ENCODE data around the gene SUPT6H. TPM values are rescaled to one million over a fixed set of nuclear protein-coding genes. Genes with fewer than 3 reads are reported as not detected.

Gene SUPT6H
- polyA plus RNA-seq, 2 of the 4 experiments (the other 2 are of a cell fraction), result 51.4 to 63.8 TPM

GRCh38 chr17:28705728-28706334 is 43.8 kb downstream of the SUPT6H start:
- Histone ChIP-seq H3K4me1 (0 out of 3 replicates have a peak, but pooled peaks cover 5% of the 10 kb centered on the region), H3K27ac (no peak overlapping the region), H3K4me3 (no peak overlapping the region), H3K4me2 (no peak overlapping the region), H3K9me3 (no peaks in the 10 kb centered on the region)
- ATAC-seq (0 out of 6 replicates have a peak, but pooled peaks of 1 of the 2 experiments have one; percentile 1), DNase-seq (ENCODE audit: low read depth in 1 of 2, low spot score in 1 of 2) (no peak), FAIRE-seq (no peak)
- ChIA-PET POLR2A (interaction anchor here (2.4 kb wide), 1 partner anchor 14 kb away, joined by 9 read pairs; the partner anchor contains the start of gene RPL23A), CTCF (interaction anchor here (0.7 to 31.4 kb wide), 5 partner anchors 3 to 241 kb away, joined by 3 to 335 read pairs (median 7); partner anchors contain the start of genes PROCA1 and RPL23A)
- no peak for TF ChIP-seq HOXB13 (CRISPR knock-in tag; IDR thresholded peaks at IDR 0.05; ENCODE audit: low read depth)
- no peak for TF ChIP-seq ZFP36 (IDR thresholded peaks at IDR 0.05; ENCODE audit: borderline replicate concordance, partially characterized antibody)
- TF ChIP-seq MAZ (IDR thresholded peaks at IDR 0.05; ENCODE audit: borderline replicate concordance, low read depth, low read length), result no peak
- no peak for TF ChIP-seq ZNF302 (CRISPR knock-in tag; IDR thresholded peaks at IDR 0.05)
- no peak for TF ChIP-seq RCOR1 (IDR thresholded peaks at IDR 0.05; ENCODE audit: low read depth, low read length)
- TF ChIP-seq HES2 (IDR thresholded peaks at IDR 0.05), result no peak
- TF ChIP-seq, protein P1, sequence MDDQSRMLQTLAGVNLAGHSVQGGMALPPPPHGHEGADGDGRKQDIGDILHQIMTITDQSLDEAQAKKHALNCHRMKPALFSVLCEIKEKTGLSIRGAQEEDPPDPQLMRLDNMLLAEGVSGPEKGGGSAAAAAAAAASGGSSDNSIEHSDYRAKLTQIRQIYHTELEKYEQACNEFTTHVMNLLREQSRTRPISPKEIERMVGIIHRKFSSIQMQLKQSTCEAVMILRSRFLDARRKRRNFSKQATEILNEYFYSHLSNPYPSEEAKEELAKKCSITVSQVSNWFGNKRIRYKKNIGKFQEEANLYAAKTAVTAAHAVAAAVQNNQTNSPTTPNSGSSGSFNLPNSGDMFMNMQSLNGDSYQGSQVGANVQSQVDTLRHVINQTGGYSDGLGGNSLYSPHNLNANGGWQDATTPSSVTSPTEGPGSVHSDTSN (IDR thresholded peaks at IDR 0.05), result no peak
- TF ChIP-seq CHD4 (IDR thresholded peaks at IDR 0.05; ENCODE audit: borderline replicate concordance), result no peak
- no peak for TF ChIP-seq ZC3H11A (IDR thresholded peaks at IDR 0.05)
- TF ChIP-seq CEBPB (IDR thresholded peaks at IDR 0.05), result no peak
- TF ChIP-seq HOXA7 (CRISPR knock-in tag; IDR thresholded peaks at IDR 0.05), result no peak
- TF ChIP-seq, protein P2, sequence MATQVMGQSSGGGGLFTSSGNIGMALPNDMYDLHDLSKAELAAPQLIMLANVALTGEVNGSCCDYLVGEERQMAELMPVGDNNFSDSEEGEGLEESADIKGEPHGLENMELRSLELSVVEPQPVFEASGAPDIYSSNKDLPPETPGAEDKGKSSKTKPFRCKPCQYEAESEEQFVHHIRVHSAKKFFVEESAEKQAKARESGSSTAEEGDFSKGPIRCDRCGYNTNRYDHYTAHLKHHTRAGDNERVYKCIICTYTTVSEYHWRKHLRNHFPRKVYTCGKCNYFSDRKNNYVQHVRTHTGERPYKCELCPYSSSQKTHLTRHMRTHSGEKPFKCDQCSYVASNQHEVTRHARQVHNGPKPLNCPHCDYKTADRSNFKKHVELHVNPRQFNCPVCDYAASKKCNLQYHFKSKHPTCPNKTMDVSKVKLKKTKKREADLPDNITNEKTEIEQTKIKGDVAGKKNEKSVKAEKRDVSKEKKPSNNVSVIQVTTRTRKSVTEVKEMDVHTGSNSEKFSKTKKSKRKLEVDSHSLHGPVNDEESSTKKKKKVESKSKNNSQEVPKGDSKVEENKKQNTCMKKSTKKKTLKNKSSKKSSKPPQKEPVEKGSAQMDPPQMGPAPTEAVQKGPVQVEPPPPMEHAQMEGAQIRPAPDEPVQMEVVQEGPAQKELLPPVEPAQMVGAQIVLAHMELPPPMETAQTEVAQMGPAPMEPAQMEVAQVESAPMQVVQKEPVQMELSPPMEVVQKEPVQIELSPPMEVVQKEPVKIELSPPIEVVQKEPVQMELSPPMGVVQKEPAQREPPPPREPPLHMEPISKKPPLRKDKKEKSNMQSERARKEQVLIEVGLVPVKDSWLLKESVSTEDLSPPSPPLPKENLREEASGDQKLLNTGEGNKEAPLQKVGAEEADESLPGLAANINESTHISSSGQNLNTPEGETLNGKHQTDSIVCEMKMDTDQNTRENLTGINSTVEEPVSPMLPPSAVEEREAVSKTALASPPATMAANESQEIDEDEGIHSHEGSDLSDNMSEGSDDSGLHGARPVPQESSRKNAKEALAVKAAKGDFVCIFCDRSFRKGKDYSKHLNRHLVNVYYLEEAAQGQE (IDR thresholded peaks at IDR 0.05), result no peak
- no peak for TF ChIP-seq RARB (CRISPR knock-in tag; IDR thresholded peaks at IDR 0.05)
- TF ChIP-seq TFCP2L1 (CRISPR knock-in tag; IDR thresholded peaks at IDR 0.05), result no peak
- no peak for TF ChIP-seq EP300 (IDR thresholded peaks at IDR 0.05)
- 80% methylated on average over 10 of the region's 10 CpGs for WGBS (ENCODE audit: missing lambda C conversion rate)

GRCh38 chr17:28706471-28707338 is 44.7 kb downstream of the SUPT6H start:
- no peak for TF ChIP-seq HOXA7 (CRISPR knock-in tag; IDR thresholded peaks at IDR 0.05)
- TF ChIP-seq, protein P3, sequence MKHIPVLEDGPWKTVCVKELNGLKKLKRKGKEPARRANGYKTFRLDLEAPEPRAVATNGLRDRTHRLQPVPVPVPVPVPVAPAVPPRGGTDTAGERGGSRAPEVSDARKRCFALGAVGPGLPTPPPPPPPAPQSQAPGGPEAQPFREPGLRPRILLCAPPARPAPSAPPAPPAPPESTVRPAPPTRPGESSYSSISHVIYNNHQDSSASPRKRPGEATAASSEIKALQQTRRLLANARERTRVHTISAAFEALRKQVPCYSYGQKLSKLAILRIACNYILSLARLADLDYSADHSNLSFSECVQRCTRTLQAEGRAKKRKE (CRISPR knock-in tag; IDR thresholded peaks at IDR 0.05; ENCODE audit: low read depth), result no peak
- TF ChIP-seq, protein P4, sequence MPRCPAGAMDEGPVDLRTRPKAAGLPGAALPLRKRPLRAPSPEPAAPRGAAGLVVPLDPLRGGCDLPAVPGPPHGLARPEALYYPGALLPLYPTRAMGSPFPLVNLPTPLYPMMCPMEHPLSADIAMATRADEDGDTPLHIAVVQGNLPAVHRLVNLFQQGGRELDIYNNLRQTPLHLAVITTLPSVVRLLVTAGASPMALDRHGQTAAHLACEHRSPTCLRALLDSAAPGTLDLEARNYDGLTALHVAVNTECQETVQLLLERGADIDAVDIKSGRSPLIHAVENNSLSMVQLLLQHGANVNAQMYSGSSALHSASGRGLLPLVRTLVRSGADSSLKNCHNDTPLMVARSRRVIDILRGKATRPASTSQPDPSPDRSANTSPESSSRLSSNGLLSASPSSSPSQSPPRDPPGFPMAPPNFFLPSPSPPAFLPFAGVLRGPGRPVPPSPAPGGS (IDR thresholded peaks at IDR 0.05), result no peak
- no peak for TF ChIP-seq CBX2 (IDR thresholded peaks at IDR 0.05; ENCODE audit: borderline replicate concordance, low read depth)
- no peak for TF ChIP-seq CHD4 (IDR thresholded peaks at IDR 0.05; ENCODE audit: borderline replicate concordance)
- no peak for TF ChIP-seq HES2 (IDR thresholded peaks at IDR 0.05)
- TF ChIP-seq E2F6 (IDR thresholded peaks at IDR 0.05; ENCODE audit: borderline replicate concordance, low read depth), result no peak
- TF ChIP-seq ZC3H11A (IDR thresholded peaks at IDR 0.05), result no peak
- no peak for TF ChIP-seq RARB (CRISPR knock-in tag; IDR thresholded peaks at IDR 0.05)
- TF ChIP-seq MAX (IDR thresholded peaks at IDR 0.05), result no peak
- no peak for TF ChIP-seq SMC3 (IDR thresholded peaks at IDR 0.05)
- TF ChIP-seq KDM1A (IDR thresholded peaks at IDR 0.05; ENCODE audit: low read depth), result no peak
- TF ChIP-seq RFX5 (IDR thresholded peaks at IDR 0.05), result no peak
- H3K4me3 ChIP-seq, result no peak overlapping the region
- ATAC-seq, result no peak
- no peak overlapping the region for H3K27ac ChIP-seq
- no peak overlapping the region for H3K4me2 ChIP-seq
- H3K9me3 ChIP-seq, result no peaks in the 10 kb centered on the region
- CTCF ChIA-PET, result interaction anchor here (0.7 to 17.6 kb wide), 4 partner anchors 13 to 58 kb away, joined by 3 to 335 read pairs (median 3); partner anchors contain the start of gene RPL23A
- WGBS (ENCODE audit: missing lambda C conversion rate), result 56% methylated on average over 5 of the region's 7 CpGs
- POLR2A ChIA-PET, result no interaction called here
- FAIRE-seq, result no peak
- DNase-seq (ENCODE audit: low read depth in 1 of 2, low spot score in 1 of 2), result no peak
- H3K4me1 ChIP-seq, result peaks cover 8% of the 10 kb centered on the region

Data from A549 (cell line).